SK-MEL-5 (cell line): ENCODE results near the gene PSD2. TPM values are rescaled to one million over a fixed set of nuclear protein-coding genes. Genes with fewer than 3 reads are reported as not detected.
A peak's percentile ranks its signal among the peaks of the same experiment; 100 is the strongest.

Source experiments
- DNase-seq: peaks from one replicate; pipeline ENCODE4 v3.0.0-alpha.2; 2016; ENCODE audit warnings: low read depth, low spot score
- in situ Hi-C: cut with HindIII; loops from 2 replicates; pipeline ENCODE4 v1.10.0; 2016; ENCODE audit warnings: low sequenced_read_pairs, high pct_unique_total_duplicates, low pct_unique_long_range_greater_than_20kb
- total RNA-seq: library from RNA; depleted of rRNA; stranded (reverse); fragments of >200 nt; shearing (Covaris generic); gene quantifications from 2 replicates; pipeline ENCODE4 v1.2.3, GENCODE V29; 2014

PSD2 gene
- total RNA-seq, 1 experiment from 2014 or later = 0.08 TPM

- in situ Hi-C loops = no loop called here
- no peak for DNase-seq
Observed at GRCh38 chr5:139842321-139842720, 46.7 kb downstream of the PSD2 start.

GRCh38 chr5:139843991-139844390 lies 48.4 kb downstream of the PSD2 start:
- in situ Hi-C loops = no loop called here
- no peak for DNase-seq

GRCh38 chr5:139844472-139845145 lies 49.0 kb downstream of the PSD2 start:
- peak; percentile 89 for DNase-seq
- in situ Hi-C loops = no loop called here

GRCh38 chr5:139845846-139846681 lies 50.5 kb downstream of the PSD2 start:
- DNase-seq = no peak
- in situ Hi-C loops = no loop called here

GRCh38 chr5:139847091-139847490 lies 51.5 kb downstream of the PSD2 start:
- in situ Hi-C loops = no loop called here
- no peak for DNase-seq

GRCh38 chr5:139847790-139848507 lies 52.3 kb downstream of the PSD2 start:
- no peak for DNase-seq
- in situ Hi-C loops = no loop called here

GRCh38 chr5:139848508-139849100 lies 53.0 kb downstream of the PSD2 start:
- no peak for DNase-seq
- in situ Hi-C loops = no loop called here

- in situ Hi-C loops = no loop called here
- DNase-seq = no peak
Observed at GRCh38 chr5:139849501-139849900, 53.9 kb downstream of the PSD2 start.

GRCh38 chr5:139849942-139850341 lies 54.3 kb downstream of the PSD2 start:
- in situ Hi-C loops = no loop called here
- no peak for DNase-seq

- in situ Hi-C loops = no loop called here
- DNase-seq = no peak
Observed at GRCh38 chr5:139850423-139851016, 54.9 kb downstream of the PSD2 start.

GRCh38 chr5:139851558-139851957 lies 56.0 kb downstream of the PSD2 start:
- in situ Hi-C loops = no loop called here
- DNase-seq = no peak

- in situ Hi-C loops = no loop called here
Observed at GRCh38 chr5:139852696-139853095, 57.1 kb downstream of the PSD2 start.

GRCh38 chr5:139854029-139854605 lies 58.5 kb downstream of the PSD2 start:
- in situ Hi-C loops = no loop called here
- no peak for DNase-seq

More at GRCh38 chr5:139852696-139853095, 57.1 kb downstream of the PSD2 start:
- no peak for DNase-seq

- no peak for DNase-seq
- in situ Hi-C loops = no loop called here
Observed at GRCh38 chr5:139854953-139855352, 59.3 kb downstream of the PSD2 start.

GRCh38 chr5:139855451-139855850 lies 59.8 kb downstream of the PSD2 start:
- in situ Hi-C loops = no loop called here
- no peak for DNase-seq

- DNase-seq = no peak
- in situ Hi-C loops = no loop called here
Observed at GRCh38 chr5:139855946-139856540, 60.4 kb downstream of the PSD2 start.

GRCh38 chr5:139856714-139857113 lies 61.1 kb downstream of the PSD2 start:
- DNase-seq = no peak
- in situ Hi-C loops = no loop called here
